Measurements from ENCODE around the gene NTN1.

NTN1 gene

DNA sequence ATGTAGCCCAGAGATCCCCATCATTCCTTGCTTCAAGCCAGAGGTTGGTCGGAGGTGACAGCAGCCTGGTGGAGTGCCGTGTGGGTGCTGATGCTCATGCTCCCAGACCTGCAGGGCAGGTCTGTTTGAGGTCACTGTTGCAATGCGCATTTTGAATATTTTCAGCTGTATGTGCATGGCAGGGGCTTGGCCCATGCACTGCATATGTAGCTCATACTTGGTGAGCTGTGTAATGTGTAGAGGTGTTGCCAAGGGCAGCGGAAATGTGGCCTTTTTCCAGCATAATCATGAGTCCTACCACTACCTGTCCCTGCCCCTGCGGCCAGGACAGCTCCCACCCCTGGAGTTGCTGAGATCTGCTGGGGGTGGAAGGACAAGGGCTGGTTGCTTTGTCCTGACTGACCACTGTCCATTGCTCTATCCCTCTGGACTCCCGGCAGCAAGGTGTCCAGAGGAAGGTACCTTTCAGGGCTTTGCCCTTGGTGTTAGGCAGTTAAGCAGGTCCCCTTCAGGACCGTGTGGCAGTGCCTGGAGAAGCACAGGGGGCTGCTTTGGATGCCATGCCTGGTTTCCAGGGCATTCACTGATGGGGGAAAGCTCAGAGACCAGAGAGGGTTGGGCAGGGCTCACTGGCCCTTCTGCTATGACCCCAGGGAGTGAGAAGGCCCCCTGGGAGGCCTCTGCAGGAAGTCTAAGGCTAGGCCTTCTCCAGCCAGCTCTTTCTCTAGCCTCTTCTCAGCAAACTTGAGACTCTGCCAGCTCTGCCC is 215.2 kb downstream of the NTN1 start:
- no peak for DNase-seq

DNA sequence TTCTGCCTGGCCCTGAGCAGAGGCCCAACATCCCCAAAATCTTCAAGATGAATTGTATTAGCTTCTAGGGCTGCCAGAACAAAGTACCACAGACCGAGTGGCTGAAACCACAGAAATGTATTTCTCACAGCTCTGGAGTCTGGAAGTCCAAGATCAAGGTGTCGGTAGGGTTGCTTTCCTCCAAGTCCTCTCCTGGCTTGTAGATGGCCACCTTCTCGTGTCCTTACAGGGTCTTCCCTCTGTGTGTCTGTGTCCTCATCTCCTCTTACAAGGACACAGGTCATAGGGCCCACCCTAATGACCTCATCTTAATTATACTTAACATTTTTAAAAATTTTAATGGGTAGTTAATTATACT is 215.7 kb downstream of the NTN1 start:
- DNase-seq = no peak

DNA sequence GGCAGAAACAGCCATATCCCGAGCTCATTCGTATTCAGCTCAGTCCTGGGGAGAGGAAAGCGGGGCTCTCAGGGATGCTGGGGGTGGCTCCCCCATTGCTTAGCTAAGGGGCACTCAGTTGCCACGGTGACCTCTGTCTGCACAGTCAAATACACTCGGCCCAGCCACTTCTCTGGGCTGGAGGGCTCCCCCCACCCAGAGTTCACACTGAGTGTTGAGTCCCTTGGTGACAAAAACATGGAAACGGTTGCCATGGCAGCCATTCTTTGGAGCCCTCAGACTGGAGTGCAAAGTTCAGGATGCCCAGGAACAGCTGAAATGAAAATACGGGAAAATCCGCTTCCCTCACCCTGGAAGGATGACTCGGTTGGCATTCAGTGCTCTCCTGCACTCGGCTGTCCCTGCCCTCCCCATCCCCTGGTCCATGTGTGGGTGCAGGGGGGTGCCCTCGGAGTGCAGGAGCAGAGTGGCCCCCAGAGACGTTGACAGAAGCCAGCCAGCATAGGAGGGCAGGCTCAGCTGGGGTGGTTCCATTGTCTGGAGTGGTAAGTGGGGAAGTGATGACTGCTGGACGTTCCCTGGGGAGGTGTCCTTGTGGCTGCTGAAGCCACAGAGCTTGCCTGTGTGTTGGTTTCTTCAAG is 216.5 kb downstream of the NTN1 start:
- DNase-seq = no peak

DNA sequence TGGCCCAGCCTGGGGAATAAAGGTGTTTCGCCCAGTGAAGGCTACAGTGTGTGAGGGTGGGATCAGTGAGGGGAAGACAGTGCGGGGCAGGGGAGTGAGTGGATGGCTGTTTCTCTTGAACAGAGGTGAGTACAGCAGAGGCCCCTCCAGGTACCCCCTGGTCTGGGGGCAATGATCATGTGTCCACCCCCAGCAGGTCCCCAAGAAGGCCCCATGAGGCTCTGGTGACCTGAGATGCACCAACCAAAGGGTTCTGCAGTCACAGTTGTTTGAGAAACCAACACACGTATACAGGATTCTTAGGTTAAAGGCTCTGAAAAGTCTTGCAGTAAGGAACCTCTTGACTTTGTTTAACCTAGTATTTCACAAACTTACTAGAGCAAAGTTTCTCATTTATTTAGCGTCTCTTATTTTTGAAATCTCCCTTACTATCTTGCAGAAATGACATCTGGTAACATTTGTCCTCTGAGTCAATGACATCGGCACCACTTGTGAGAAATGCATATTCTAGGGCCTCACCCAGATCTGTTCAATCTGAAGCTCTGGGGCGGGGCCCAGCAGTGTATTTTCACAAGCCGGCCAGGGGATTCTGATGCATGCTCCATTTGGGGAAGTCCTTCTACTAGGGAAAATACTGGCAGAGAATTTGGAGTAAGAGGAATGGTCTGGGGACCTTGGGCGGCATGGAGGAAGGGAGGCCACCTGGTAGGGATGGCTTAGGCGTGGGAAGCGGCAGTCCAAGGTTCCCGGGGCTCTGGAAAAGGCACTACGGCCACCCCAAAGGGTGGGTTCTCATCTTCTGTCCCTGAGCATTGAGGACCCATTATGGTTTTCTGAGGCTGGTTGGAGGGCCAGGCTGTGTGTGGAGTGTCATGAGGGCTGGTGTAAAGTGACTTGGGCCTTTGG is 217.3 kb downstream of the NTN1 start:
- no peak for DNase-seq

DNA sequence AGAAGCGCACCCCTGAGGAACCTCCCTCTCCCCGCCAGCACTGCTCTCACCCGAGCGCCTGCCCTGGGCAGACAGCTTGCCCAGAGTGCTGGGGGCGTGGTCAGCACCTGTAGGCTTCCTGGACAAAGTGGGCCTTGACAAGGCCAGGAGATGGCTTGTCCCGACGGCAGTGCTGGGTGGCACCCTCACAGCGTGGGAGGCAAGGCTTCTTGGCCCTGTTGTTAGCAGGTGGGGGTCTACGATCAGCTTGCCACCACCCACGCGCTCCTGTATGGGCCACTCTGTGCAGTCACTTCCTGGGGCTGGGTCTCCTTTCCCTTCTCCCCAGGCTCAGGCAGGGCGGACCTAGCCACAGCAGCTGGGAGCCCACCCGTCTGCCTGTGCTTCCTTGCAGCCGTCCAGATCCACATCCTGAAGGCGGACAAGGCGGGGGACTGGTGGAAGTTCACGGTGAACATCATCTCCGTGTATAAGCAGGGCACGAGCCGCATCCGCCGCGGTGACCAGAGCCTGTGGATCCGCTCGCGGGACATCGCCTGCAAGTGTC is 218.0 kb downstream of the NTN1 start:
- peak; percentile 70 for DNase-seq

DNA sequence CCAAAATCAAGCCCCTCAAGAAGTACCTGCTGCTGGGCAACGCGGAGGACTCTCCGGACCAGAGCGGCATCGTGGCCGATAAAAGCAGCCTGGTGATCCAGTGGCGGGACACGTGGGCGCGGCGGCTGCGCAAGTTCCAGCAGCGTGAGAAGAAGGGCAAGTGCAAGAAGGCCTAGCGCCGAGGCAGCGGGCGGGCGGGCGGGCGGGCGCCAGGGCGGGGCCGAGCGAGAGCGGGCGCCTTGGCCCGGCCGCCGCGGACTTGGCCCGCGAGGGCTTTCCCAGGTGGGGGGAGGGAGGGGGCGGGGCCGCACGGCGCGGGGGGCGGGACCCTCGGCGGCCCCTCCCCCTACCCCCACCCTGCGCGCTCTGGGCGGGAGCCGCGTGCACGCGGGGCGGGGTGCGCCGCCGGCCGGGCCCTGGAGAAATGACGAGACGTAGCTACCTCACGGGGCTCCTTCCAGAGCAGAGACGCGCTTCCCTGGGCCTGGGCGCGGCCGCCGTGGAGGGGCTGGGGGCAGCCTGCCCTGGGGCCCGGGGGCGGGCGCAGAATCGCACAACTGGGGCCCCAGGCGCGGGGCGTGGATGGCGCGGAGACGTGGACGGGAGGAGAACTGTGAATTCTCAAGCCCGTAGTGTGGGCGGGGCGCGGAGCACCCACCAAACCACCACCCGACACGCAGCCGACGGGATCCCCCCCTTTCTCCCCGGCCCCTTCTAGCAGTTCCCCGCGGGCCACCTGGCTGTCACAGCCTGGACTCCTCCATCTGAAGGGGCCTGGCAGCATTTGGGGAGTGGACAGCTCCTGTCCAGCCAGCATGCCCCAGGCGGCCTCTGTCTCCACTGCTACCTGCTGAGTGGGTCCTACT is 218.7 kb downstream of the NTN1 start:
- peak; percentile 86 for DNase-seq

DNA sequence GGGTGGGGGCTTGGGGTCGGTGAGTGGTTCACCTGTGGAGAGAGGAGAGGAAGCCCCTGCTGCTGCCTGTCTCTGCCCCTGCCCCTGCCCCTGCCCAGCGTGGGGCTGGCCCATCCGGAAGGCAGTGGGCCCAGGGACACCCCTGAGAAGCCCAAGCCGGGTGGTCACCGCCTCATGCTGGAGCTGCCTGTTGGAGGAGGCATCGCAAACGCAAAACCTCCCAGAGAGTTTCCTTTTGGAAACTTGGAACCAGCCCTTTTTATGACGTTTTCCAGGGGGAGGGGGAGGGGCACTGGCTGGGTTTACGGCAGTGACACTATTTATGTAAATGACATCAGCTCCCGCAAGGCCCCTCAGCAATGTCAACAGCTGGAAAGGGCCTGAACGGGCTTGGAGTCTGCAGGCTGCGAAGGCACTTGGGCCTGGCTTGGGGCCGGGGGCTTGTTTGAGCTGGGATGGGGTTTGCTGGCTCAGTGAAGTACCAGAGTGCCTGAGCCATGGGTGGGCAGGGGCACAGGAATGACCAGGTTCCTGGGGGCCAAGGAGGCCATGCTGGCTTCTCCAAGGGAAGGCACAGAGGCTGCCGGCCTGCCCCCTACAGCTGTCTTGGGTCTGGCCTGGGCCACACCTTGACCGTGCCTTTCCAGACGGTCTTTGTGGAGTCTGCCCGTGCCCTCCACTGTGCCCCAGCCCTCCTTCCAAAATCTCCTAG is 219.5 kb downstream of the NTN1 start:
- no peak for DNase-seq

DNA sequence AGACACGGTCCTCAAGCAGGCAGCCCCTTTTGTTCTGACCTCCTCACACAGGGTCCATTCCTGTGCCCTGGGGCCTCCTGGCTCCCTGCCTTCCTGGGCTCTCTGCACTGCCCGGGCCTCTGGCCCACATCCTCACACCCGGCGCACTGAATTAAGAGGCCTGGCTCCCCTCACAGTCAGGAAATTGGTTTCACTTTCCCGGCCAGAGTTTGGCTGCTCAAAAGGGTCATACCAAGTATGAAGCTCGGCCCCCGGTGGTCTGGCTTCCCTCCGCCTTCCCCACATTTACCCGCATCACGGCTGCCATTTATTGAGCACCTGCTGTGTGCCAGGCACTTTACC is 220.0 kb downstream of the NTN1 start:
- no peak for DNase-seq

DNA sequence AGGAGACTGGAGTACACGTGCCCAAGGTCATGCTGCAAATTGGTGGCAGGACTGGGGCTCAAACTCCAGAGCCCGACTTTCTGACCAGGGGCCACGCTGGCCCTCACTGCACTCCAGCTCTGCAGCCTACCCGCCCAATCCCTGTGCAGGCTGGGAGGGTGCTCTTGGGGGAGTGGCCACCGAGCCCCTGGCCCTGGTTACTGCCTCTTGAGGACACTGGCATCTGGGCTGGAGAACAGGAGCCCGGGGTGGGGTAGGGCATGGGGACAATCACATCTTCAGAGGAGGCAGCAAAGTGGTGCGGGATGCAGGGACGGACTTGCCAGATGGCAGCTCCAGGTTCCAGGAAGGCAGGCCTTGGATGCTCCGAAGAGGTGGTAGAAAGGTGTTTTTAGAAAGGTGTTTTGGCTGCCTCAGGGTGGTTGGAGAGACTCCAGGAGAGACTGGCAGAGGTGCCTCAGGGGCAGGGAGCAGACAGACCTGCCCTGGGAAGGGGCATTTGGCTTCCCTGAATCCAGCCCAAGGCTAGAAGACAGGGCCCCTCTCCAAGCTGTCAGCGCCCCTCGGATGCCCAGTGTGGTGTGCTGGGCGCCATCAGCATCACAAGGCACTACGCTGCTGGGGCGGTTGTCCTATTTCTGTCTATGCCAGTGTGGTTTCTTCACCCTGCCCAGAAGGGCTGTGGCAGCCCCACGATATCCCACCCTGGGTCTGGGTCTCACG is 220.6 kb downstream of the NTN1 start:
- no peak for DNase-seq

DNA sequence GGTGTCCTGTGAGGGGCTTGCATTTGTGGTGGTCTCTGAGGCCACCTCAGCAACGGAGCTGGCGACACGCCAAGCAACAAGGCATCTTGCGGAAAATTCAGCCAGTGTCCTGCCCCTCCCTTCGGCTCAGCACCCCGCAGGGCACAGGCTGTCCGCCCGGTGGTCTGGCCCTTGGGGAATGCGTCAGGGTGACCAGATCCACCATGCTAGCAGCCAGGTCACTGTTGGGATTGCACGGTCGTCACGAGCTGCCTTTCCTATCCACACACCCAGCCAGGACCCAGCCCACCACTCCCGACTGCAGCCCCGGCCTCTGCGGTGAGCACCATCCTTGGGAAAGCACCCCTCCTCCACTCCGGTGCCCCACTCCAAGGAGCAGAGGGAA is 221.2 kb downstream of the NTN1 start:
- DNase-seq = no peak

DNA sequence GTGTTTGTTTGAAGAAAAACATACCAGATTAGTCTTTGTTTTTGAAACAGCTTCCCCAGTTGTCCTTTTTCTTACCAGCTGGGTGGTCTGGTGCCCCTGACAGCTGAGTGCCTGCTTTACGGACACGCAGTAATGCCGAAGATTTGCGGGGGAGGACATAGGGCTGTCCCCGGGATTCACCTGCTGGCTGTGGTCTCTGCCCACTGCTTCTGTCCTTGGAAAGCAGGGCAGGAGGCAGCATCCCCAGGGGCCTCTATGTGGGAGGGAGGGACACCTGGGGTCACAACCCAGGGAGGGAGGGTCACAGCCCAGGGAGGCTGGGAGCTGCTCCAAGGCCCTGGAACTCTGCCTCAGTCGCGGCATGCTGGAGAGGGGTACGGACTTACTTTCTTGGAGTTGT is 221.7 kb downstream of the NTN1 start:
- no peak for DNase-seq

DNA sequence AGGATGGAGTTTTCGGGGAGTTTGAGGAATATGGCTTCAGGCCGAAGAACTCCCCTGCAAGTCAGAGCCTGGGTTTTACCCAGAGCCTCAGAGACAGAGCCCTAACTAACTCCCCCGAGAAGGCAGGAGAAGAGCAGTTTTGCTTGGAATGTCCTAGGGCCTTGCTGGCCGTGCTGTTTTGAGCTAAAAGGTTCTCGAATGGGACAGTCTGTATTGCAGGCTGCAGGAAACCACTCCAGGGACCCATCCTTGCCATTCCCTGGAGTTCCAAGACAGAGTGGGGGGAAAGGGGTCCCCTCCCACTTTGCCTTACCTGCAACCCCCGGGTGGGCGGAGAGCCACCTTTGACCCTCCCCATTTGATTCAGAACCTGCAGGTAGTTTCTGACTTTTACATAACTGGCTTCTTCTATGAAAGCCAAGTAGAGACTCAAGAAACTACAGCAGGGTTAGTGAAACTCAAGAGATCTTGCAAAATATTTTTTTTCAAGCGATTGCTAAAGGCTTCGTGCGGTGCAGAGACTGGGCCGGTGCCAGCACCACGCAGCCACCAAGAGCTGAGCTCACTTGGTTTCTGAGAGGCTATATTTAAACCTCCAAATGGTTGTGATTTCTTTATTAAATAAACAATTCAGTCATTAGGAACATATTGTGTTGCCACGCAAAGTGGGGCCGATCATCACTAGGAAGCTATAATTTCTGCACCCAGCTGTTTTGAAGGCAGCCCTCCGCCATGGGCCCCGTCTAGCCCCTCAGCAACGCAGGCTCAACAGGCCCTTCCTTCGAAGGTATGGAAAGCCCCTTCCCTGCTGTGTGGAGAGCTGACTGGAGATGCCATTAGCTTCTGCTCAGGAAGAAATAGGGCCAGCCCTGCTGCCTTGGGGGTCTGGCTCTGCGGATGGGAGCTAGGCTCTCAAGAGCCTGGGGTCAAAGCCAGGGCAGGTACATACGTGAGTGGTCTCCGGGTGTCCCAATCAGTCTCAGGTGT is 223.0 kb downstream of the NTN1 start:
- no peak for DNase-seq

DNA sequence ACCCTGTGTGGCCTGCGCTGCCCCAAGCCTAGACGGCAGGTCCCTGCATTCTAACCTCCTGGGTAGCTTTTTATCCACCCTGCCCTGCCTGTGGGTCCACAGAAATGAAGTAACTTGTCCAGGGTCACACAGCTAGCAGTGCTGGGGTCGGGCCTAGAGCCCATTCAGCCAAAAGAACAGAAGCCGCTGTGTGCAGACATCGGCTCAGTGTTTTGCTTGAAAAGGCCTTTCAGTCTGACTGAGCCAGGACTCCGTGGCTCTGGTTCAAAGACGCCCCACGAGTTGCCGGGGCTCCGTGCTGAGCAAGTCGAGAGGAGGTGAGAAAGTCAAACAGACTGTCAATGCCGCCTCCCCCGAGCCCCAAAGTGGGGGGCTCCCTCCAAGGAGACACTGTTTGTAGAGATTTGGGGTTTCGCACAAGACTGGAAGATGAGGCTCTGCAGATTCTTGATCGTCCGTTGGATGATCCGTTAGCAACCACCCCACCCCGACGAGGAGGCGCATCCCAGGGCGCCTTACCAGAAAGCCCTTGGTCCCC is 226.2 kb downstream of the NTN1 start:
- DNase-seq = no peak

DNA sequence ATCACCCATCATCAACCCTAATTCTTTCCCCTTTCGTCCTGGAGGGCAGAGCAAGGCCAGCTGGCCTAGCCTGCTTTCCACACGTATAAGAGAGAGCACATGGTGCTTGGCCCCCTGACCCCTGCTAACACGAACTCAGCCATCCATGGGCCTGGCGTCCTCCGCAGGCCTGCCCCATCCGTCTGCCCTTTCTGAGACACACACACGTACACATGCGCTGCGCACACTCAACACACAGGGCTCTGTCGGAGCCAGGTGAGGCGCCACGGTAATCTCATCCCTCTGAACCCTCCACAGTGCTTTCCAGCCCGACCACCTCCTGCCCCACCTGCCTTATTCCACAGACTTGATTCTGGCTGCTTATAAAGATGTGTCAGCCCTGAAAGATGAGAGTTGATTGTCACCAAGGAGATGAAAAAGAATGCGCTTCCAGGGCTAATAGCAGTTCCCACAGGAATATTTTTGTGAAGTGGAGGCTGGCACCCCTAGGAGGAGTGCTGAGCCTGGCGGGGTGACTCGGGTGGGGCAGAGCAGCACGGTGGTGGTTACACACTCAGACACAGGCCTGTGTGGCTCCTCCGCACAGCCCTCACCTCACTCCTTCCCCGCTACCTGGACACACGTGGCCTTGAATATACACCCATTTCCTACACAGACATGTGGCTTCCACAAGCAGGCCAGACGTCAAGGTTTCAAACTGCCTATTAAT is 228.1 kb downstream of the NTN1 start:
- DNase-seq = no peak

DNA sequence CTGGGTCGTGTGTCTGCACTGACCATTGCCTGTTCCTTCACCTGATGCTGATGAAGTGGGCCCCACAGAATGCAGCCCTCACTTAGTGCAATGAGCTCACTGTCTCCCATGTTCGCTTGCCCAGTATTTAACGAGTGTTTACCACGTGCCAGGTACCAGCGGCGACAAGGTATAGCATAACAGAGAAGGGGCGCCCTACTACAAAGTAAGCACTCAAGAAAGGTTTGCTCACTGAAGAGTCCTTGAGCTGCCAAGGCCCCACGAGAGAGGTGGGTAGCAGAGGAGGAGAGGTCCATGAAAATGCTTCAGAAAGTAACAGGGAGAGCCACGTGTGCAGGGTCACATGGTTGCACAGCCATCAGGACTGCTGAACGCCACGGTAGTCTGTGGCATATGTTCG is 230.0 kb downstream of the NTN1 start:
- no peak for DNase-seq

DNA sequence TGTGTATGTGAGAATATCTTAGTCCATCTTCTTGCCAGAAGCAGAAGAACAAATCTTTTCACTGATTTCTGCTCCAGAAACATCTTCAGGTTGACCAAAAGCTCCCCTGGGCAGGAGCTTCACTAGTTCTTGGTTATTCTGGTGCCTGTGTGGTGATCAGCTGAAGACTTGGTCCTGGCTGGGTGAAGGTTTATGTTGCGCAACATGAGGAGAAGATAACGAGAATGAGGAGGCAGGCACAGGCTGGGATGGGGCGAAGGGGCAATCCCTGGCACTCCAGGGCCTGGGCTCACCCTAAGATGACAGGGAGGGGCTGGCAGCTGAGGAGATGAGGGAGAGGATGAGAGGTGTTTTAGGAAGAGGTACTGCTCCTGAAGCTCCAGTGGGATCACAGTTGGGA is 232.0 kb downstream of the NTN1 start:
- no peak for DNase-seq

DNA sequence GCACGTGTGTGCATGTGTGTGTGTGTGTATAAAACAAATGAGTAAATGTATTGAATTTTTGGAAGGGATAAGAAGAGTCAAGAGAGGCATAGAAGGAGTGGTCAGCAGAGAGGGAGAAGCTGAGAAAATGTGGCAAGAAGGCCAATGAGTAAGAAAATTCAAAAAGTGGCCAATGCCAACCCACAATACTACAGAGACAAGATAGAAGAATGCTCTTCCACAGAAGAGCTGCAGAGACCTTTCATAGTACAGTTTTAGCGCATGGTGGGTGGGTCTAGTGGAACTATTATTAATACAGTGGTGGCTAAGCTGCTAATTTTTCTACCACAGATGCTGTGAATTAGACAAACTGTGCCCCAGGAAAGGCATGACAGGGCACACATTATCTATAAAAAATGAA is 233.5 kb downstream of the NTN1 start:
- no peak for DNase-seq

DNA sequence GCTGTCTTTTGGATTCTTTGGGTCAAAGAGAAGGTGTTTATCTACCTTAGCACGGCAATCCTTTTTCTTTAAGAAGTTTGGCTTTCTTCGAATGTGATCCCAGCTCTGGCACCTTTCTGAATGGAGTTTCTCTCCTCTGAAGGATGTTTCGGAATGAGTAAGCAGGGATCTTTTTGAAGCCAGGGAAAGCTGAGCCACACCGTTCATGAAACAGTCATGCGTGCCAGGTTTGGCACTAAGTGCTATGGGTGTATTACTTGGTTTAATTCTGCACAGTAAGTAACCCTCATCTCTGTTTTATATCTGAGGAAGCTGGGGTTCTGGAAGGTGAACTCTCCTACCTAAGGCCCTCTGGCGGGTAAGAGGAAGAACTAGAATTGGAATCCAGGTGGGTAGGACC is 234.5 kb downstream of the NTN1 start:
- no peak for DNase-seq

DNA sequence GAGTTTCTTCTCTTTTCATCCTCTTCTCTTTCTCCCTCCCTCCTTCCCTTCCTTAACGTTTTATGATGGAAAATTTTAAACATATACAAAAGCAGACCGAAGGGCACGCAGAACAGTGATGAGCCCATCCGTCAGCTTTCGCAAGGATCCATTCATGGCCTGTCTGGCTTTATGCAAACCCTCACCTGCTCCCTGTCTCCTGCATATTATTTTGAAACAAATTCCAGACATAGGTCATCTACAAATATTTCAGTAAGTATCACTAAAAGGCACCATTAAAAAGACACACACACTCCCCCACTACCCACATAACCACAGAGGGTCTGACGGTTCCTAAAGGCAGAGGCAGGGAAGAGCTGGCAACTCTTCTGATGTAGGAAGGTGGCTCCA is 235.0 kb downstream of the NTN1 start:
- DNase-seq = no peak

All from activated CD8-positive, alpha-beta memory T cell treated with anti-CD3 and anti-CD28 coated beads for 24 hours (primary cell).